Neural progenitor cell (in vitro differentiated cells): ENCODE measurements around the gene POR. TPM values are rescaled to one million over a fixed set of nuclear protein-coding genes. Genes with fewer than 3 reads are reported as not detected.

Experiments
- DNase-seq: peaks from one replicate; pipeline ENCODE4 v3.0.0-alpha.2; 2016; ENCODE audit warnings: low spot score
- H2AFZ ChIP-seq: fragments of 200-600 bp; sonication (generic); replicated peaks from 2 replicates; pipeline ENCODE4 v1.6.1; 2016; ENCODE audit warnings: antibody characterized with exemption
- H3F3A ChIP-seq: fragments of 200-600 bp; sonication (generic); 2 replicates; pipeline ENCODE4 v1.6.1; 2016; ENCODE audit warnings: antibody characterized with exemption, low read depth
- H3K27ac ChIP-seq: fragments of 200-600 bp; sonication (generic); 2 replicates; pipeline ENCODE4 v1.5.1; 2016; ENCODE audit warnings: mild to moderate bottlenecking
- H3K27me3 ChIP-seq: fragments of 200-600 bp; sonication (generic); 2 replicates; pipeline ENCODE4 v1.6.1; 2016; ENCODE audit warnings: mild to moderate bottlenecking, moderate library complexity
- H3K36me3 ChIP-seq: fragments of 200-600 bp; sonication (generic); 2 replicates; pipeline ENCODE4 v1.5.1; 2016
- H3K4me1 ChIP-seq: fragments of 200-600 bp; sonication (generic); 2 replicates; pipeline ENCODE4 v1.6.1; 2016; ENCODE audit warnings: mixed run types
- H3K4me2 ChIP-seq: fragments of 200-600 bp; sonication (generic); 2 replicates; pipeline ENCODE4 v1.6.1; 2016
- H3K4me3 ChIP-seq: fragments of 200-600 bp; sonication (generic); 2 replicates; pipeline ENCODE4 v1.5.1; 2016
- H3K79me2 ChIP-seq: fragments of 200-600 bp; sonication (generic); 2 replicates; pipeline ENCODE4 v1.6.1; 2016; ENCODE audit warnings: low read depth
- H3K9ac ChIP-seq: fragments of 200-600 bp; sonication (generic); 2 replicates; pipeline ENCODE4 v1.6.1; 2016
- H3K9me3 ChIP-seq: fragments of 200-600 bp; sonication (generic); 2 replicates; pipeline ENCODE4 v1.5.1; 2016; ENCODE audit warnings: low read depth
- H4K20me1 ChIP-seq: fragments of 200-600 bp; sonication (generic); 2 replicates; pipeline ENCODE4 v1.6.1; 2016; ENCODE audit warnings: low read depth
- H3K27ac Mint-ChIP-seq: 3 replicates; pipeline ENCODE4 v1.8.0; 2021; ENCODE audit warnings: mixed read lengths
- H3K27me3 Mint-ChIP-seq: 2 replicates; pipeline ENCODE4 v1.8.0; 2022; ENCODE audit warnings: low read depth, mild to moderate bottlenecking, inconsistent platforms, moderate library complexity, mixed read lengths; ENCODE audit not compliant: insufficient read depth
- H3K36me3 Mint-ChIP-seq: 3 replicates; pipeline ENCODE4 v1.8.0; 2021; ENCODE audit warnings: mixed read lengths
- H3K4me1 Mint-ChIP-seq: 3 replicates; pipeline ENCODE4 v1.8.0; 2021; ENCODE audit warnings: mixed read lengths
- H3K4me3 Mint-ChIP-seq: 3 replicates; pipeline ENCODE4 v1.8.0; 2021; ENCODE audit warnings: mild to moderate bottlenecking, moderate library complexity, mixed read lengths
- H3K9me3 Mint-ChIP-seq: 3 replicates; pipeline ENCODE4 v1.8.0; 2020; ENCODE audit warnings: mixed read lengths
- CTCF ChIP-seq: fragments of 200-600 bp; sonication (generic); IDR thresholded peaks from 2 replicates; pipeline ENCODE4 v1.5.1; 2017; ENCODE audit warnings: antibody characterized with exemption, mild to moderate bottlenecking
- EZH2 ChIP-seq: fragments of 200-600 bp; sonication (generic); IDR thresholded peaks from 2 replicates; pipeline ENCODE4 v1.6.1; 2017; ENCODE audit warnings: antibody characterized with exemption, mild to moderate bottlenecking, moderate library complexity
- EZH2phosphoT487 ChIP-seq: fragments of 200-600 bp; sonication (generic); IDR thresholded peaks from 2 replicates; pipeline ENCODE4 v1.6.1; 2017; ENCODE audit warnings: antibody characterized with exemption
- total RNA-seq: library from RNA; depleted of rRNA; stranded (reverse); fragments of >200 nt; gene quantifications from 2 replicates; pipeline ENCODE4 v1.2.3, GENCODE V29; 2015; ENCODE audit warnings: low replicate concordance

POR gene
- total RNA-seq, 1 donor from 2014 or later = 38.6 TPM

GRCh38 chr7:75924256-75924655, 9.3 kb downstream of the POR start:
- TF ChIP-seq CTCF (no peak), EZH2phosphoT487 (no peak), EZH2 (no peak)
- no peak overlapping the region for H3K4me3 ChIP-seq
- peaks cover 80% of the 10 kb centered on the region for H3K79me2 ChIP-seq
- peaks cover 35% of the 10 kb centered on the region for H3K36me3 Mint-ChIP-seq
- H3K4me2 ChIP-seq = no peak overlapping the region
- DNase-seq = no peak
- H2AFZ ChIP-seq = no peak overlapping the region
- H3K9ac ChIP-seq = no peak overlapping the region
- peaks cover 9% of the 10 kb centered on the region for H3K27me3 Mint-ChIP-seq
- no peaks in the 10 kb centered on the region for H3F3A ChIP-seq
- H3K9me3 ChIP-seq = no peaks in the 10 kb centered on the region
- no peaks in the 10 kb centered on the region for H3K27me3 ChIP-seq
- H3K4me1 ChIP-seq = no peaks in the 10 kb centered on the region
- H3K27ac ChIP-seq = no peak overlapping the region
- H3K27ac Mint-ChIP-seq = no peak overlapping the region
- H4K20me1 ChIP-seq = peaks cover 37% of the 10 kb centered on the region
- H3K9me3 Mint-ChIP-seq = no peaks in the 10 kb centered on the region
- no peaks in the 10 kb centered on the region for H3K36me3 ChIP-seq
- peaks cover 9% of the 10 kb centered on the region for H3K4me1 Mint-ChIP-seq
- no peak overlapping the region for H3K4me3 Mint-ChIP-seq

- Histone ChIP-seq H3K4me3 (no peak overlapping the region), H3K9me3 (no peaks in the 10 kb centered on the region), H3K36me3 (no peaks in the 10 kb centered on the region), H3K4me1 (no peaks in the 10 kb centered on the region), H3K27ac (no peak overlapping the region), H3K79me2 (peaks cover 80% of the 10 kb centered on the region), H2AFZ (no peak overlapping the region), H3K4me2 (no peak overlapping the region), H3K9ac (no peak overlapping the region), H3K27me3 (no peaks in the 10 kb centered on the region), H3F3A (no peaks in the 10 kb centered on the region), H4K20me1 (peaks cover 32% of the 10 kb centered on the region)
- no peak for DNase-seq
- peaks cover 37% of the 10 kb centered on the region for H3K36me3 Mint-ChIP-seq
- no peaks in the 10 kb centered on the region for H3K9me3 Mint-ChIP-seq
- H3K4me1 Mint-ChIP-seq = peaks cover 5% of the 10 kb centered on the region
- H3K4me3 Mint-ChIP-seq = no peak overlapping the region
- no peak overlapping the region for H3K27ac Mint-ChIP-seq
- TF ChIP-seq EZH2phosphoT487 = no peak
- TF ChIP-seq EZH2 = no peak
- TF ChIP-seq CTCF = no peak
- peaks cover 12% of the 10 kb centered on the region for H3K27me3 Mint-ChIP-seq
Measured at GRCh38 chr7:75924889-75925288, 9.9 kb downstream of the POR start.

- H3K4me3 Mint-ChIP-seq = no peak overlapping the region
- Histone ChIP-seq H2AFZ (no peak overlapping the region), H3F3A (no peaks in the 10 kb centered on the region), H3K4me1 (no peaks in the 10 kb centered on the region), H3K9ac (no peak overlapping the region), H3K27ac (no peak overlapping the region), H3K4me3 (no peak overlapping the region), H3K27me3 (no peaks in the 10 kb centered on the region), H3K9me3 (no peaks in the 10 kb centered on the region), H3K79me2 (peaks cover 80% of the 10 kb centered on the region), H3K36me3 (no peaks in the 10 kb centered on the region), H3K4me2 (no peak overlapping the region), H4K20me1 (peaks cover 23% of the 10 kb centered on the region)
- TF ChIP-seq CTCF (no peak), EZH2 (no peak), EZH2phosphoT487 (no peak)
- H3K27ac Mint-ChIP-seq = no peak overlapping the region
- H3K27me3 Mint-ChIP-seq = peaks cover 11% of the 10 kb centered on the region
- peaks cover under 1% of the 10 kb centered on the region for H3K9me3 Mint-ChIP-seq
- H3K4me1 Mint-ChIP-seq = peaks cover 5% of the 10 kb centered on the region
- DNase-seq = no peak
- peaks cover 39% of the 10 kb centered on the region for H3K36me3 Mint-ChIP-seq
Measured at GRCh38 chr7:75925717-75926435, 10.9 kb downstream of the POR start.
